ENCODE measurements around the gene ARHGDIB. TPM values are rescaled to one million over a fixed set of nuclear protein-coding genes. Genes with fewer than 3 reads are reported as not detected.

The ARHGDIB gene
- total RNA-seq, 5 donors from 2014 or later (not counting 1 experiment from before 2014, with no cell fraction given): 722 to 938 (median 785) TPM

- Mint-ChIP-seq H3K36me3 (no peaks in the 10 kb centered on the region), H3K4me3 (no peak overlapping the region), H3K27me3 (no peaks in the 10 kb centered on the region), H3K9me3 (no peaks in the 10 kb centered on the region), H3K27ac (peak overlapping the region in 1 of 2 donors; percentile 28), H3K4me1 (peaks cover 49 to 69% (median 57%) of the 10 kb centered on the region in 3 donors)
- no peak overlapping the region for H3K27ac ChIP-seq (ENCODE audit: low read length)
- no peaks in the 10 kb centered on the region for H3K9me3 ChIP-seq
- CTCF ChIA-PET: no interaction called here
- 74% methylated on average over 4 of the region's 4 CpGs for WGBS (ENCODE audit: insufficient coverage)
- H3K27me3 ChIP-seq (replicated peaks in 1 of 2; ENCODE audit: control insufficient read depth in 2 of 2, extremely low read depth in 1 of 2, insufficient read depth in 2 of 2, low read length in 1 of 2): no peaks in the 10 kb centered on the region
- no peak overlapping the region for H3K4me3 ChIP-seq (ENCODE audit: control insufficient read depth in 1 of 2, extremely low read depth in 1 of 2, low read length in 1 of 2)
- no peaks in the 10 kb centered on the region for H3K36me3 ChIP-seq (ENCODE audit: control insufficient read depth in 2 of 2, extremely low read depth in 1 of 2, insufficient read depth in 1 of 2, low read length in 1 of 2)
- H3K4me1 ChIP-seq (ENCODE audit: control insufficient read depth in 1 of 2, extremely low read depth in 1 of 2, insufficient read depth in 2 of 2, low read length in 2 of 2): peaks cover 0 to 2% of the 10 kb centered on the region in 2 experiments
- no peak for ATAC-seq (replicated peaks in 1 of 4)
- DNase-seq: no peak
- POLR2A ChIA-PET: no interaction called here
Observed at GRCh38 chr12:14970473-14970872, 9.1 kb upstream of the ARHGDIB start.

GRCh38 chr12:14968478-14968877 lies 7.1 kb upstream of the ARHGDIB start:
- Mint-ChIP-seq H3K4me1 (peaks cover 55 to 74% (median 67%) of the 10 kb centered on the region in 3 donors), H3K4me3 (no peak overlapping the region), H3K9me3 (peaks cover 0 to 4% (median 0%) of the 10 kb centered on the region in 3 donors), H3K27me3 (no peaks in the 10 kb centered on the region), H3K36me3 (no peaks in the 10 kb centered on the region), H3K27ac (no peak overlapping the region)
- Histone ChIP-seq H3K27me3 (replicated peaks in 1 of 2; ENCODE audit: control insufficient read depth in 2 of 2, extremely low read depth in 1 of 2, insufficient read depth in 2 of 2, low read length in 1 of 2) (no peaks in the 10 kb centered on the region), H3K9me3 (no peaks in the 10 kb centered on the region), H3K36me3 (ENCODE audit: control insufficient read depth in 2 of 2, extremely low read depth in 1 of 2, insufficient read depth in 1 of 2, low read length in 1 of 2) (no peaks in the 10 kb centered on the region), H3K4me3 (ENCODE audit: control insufficient read depth in 1 of 2, extremely low read depth in 1 of 2, low read length in 1 of 2) (no peak overlapping the region), H3K4me1 (ENCODE audit: control insufficient read depth in 1 of 2, extremely low read depth in 1 of 2, insufficient read depth in 2 of 2, low read length in 2 of 2) (peaks cover 10 to 11% of the 10 kb centered on the region in 2 experiments), H3K27ac (ENCODE audit: low read length) (no peak overlapping the region)
- 82% methylated on average over 2 of the region's 3 CpGs for WGBS (ENCODE audit: insufficient coverage)
- ATAC-seq (replicated peaks in 1 of 4): no peak
- POLR2A ChIA-PET: no interaction called here
- CTCF ChIA-PET: interaction anchor here in 1 of 2 donors (1.4 kb wide), 2 partner anchors 9 to 20 kb away, joined by 4 to 5 read pairs; no protein-coding TSS in a partner anchor
- DNase-seq: no peak

DNA sequence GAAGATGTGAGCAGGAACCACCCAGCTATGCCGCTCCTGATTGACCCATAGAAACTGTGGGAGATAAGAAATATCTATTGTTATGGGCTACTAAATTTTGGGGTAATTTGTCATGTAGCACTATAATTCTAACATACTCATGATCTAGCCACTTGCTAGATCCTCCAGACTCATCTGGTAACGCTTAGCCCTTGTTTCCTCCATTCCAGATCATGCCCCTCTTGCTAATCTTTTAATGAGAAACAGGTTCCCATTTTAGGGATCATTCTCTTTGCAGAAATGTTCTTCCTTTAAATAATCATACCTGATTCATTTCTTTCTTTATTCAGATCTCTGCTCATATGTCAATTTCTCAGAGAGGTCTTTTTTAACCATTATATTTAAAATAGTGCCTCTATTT lies 3.8 kb upstream of the ARHGDIB start:
- DNase-seq (no peak), ATAC-seq (replicated peaks in 1 of 4) (no peak)
- H3K9me3 Mint-ChIP-seq: peaks cover 0 to 4% (median 0%) of the 10 kb centered on the region in 3 donors
- no peaks in the 10 kb centered on the region for H3K9me3 ChIP-seq
- no peak overlapping the region for H3K4me3 ChIP-seq (ENCODE audit: control insufficient read depth in 1 of 2, extremely low read depth in 1 of 2, low read length in 1 of 2)
- H3K27ac ChIP-seq (ENCODE audit: low read length): peak overlapping the region; percentile 97
- POLR2A ChIA-PET: interaction anchor here in 1 of 2 donors (0.6 to 1.6 kb wide), 2 partner anchors 20 to 131 kb away, joined by 3 read pairs; no protein-coding TSS in a partner anchor
- H3K4me3 Mint-ChIP-seq: no peak overlapping the region
- H3K27ac Mint-ChIP-seq: peak overlapping the region; percentile 95 to 98
- peaks cover 3% of the 10 kb centered on the region for H3K36me3 Mint-ChIP-seq
- no peaks in the 10 kb centered on the region for H3K27me3 Mint-ChIP-seq
- peaks cover 17 to 26% of the 10 kb centered on the region in 2 experiments for H3K4me1 ChIP-seq (ENCODE audit: control insufficient read depth in 1 of 2, extremely low read depth in 1 of 2, insufficient read depth in 2 of 2, low read length in 2 of 2)
- H3K4me1 Mint-ChIP-seq: peaks cover 61 to 64% (median 62%) of the 10 kb centered on the region in 3 donors
- CTCF ChIA-PET: interaction anchor here (0.6 to 0.9 kb wide), 3 partner anchors 117 to 220 kb away, joined by 3 to 5 read pairs (median 4); no protein-coding TSS in a partner anchor
- 88% methylated on average over 1 of the region's 2 CpGs for WGBS (ENCODE audit: insufficient coverage)
- H3K27me3 ChIP-seq (replicated peaks in 1 of 2; ENCODE audit: control insufficient read depth in 2 of 2, extremely low read depth in 1 of 2, insufficient read depth in 2 of 2, low read length in 1 of 2): no peaks in the 10 kb centered on the region
- no peaks in the 10 kb centered on the region for H3K36me3 ChIP-seq (ENCODE audit: control insufficient read depth in 2 of 2, extremely low read depth in 1 of 2, insufficient read depth in 1 of 2, low read length in 1 of 2)

DNA sequence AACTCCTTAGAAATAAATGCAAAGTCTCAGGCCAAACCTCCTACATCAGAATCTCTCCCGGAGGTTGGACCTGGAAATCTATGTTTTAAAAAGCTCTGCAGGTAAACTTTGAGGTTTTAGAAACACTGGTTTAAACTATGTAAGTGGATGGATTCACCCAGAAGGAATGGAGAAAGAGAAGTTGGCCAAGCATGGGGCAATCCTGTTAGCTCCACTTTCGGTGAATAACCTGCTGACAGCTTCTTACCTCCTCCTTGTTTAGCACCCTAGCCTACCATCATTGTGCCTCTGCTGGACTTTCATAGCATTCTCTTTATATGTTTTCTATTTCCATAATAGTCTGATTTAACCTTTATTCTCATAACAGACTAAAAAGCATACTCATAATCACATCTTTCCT lies 3.0 kb upstream of the ARHGDIB start:
- peaks cover 9% of the 10 kb centered on the region for H3K36me3 Mint-ChIP-seq
- no peak overlapping the region for H3K4me3 ChIP-seq (ENCODE audit: control insufficient read depth in 1 of 2, extremely low read depth in 1 of 2, low read length in 1 of 2)
- H3K27ac ChIP-seq (ENCODE audit: low read length): peak overlapping the region; percentile 97
- H3K4me1 Mint-ChIP-seq: peaks cover 57 to 60% (median 60%) of the 10 kb centered on the region in 3 donors
- no peak overlapping the region for H3K4me3 Mint-ChIP-seq
- no peaks in the 10 kb centered on the region for H3K36me3 ChIP-seq (ENCODE audit: control insufficient read depth in 2 of 2, extremely low read depth in 1 of 2, insufficient read depth in 1 of 2, low read length in 1 of 2)
- H3K27me3 ChIP-seq (replicated peaks in 1 of 2; ENCODE audit: control insufficient read depth in 2 of 2, extremely low read depth in 1 of 2, insufficient read depth in 2 of 2, low read length in 1 of 2): no peaks in the 10 kb centered on the region
- no CpG with 5 or more reads among the region's 2 CpGs for WGBS (ENCODE audit: insufficient coverage)
- DNase-seq (no peak), ATAC-seq (replicated peaks in 1 of 4) (no peak)
- ChIA-PET POLR2A (no interaction called here), CTCF (interaction anchor here (0.6 to 0.9 kb wide), 3 partner anchors 23 to 116 kb away, joined by 3 read pairs; no protein-coding TSS in a partner anchor)
- peak overlapping the region; percentile 95 to 98 for H3K27ac Mint-ChIP-seq
- H3K27me3 Mint-ChIP-seq: no peaks in the 10 kb centered on the region
- peaks cover 0 to 4% (median 0%) of the 10 kb centered on the region in 3 donors for H3K9me3 Mint-ChIP-seq
- H3K9me3 ChIP-seq: no peaks in the 10 kb centered on the region
- H3K4me1 ChIP-seq (ENCODE audit: control insufficient read depth in 1 of 2, extremely low read depth in 1 of 2, insufficient read depth in 2 of 2, low read length in 2 of 2): peaks cover 17 to 28% of the 10 kb centered on the region in 2 experiments

- ChIA-PET POLR2A (interaction anchor here (1.0 to 2.2 kb wide), 2 partner anchors 28 to 160 kb away, joined by 3 to 8 read pairs; partner anchors contain the start of genes C12orf60 (in 1 of the 2) and WBP11 (in 1 of the 2)), CTCF (interaction anchor here (0.9 to 3.2 kb wide), 2 partner anchors 23 to 33 kb away, joined by 3 to 18 read pairs; no protein-coding TSS in a partner anchor)
- H3K27me3 Mint-ChIP-seq: no peaks in the 10 kb centered on the region
- peaks cover 17% of the 10 kb centered on the region for H3K36me3 Mint-ChIP-seq
- no peaks in the 10 kb centered on the region for H3K9me3 ChIP-seq
- no peak overlapping the region for H3K4me3 ChIP-seq (ENCODE audit: control insufficient read depth in 1 of 2, extremely low read depth in 1 of 2, low read length in 1 of 2)
- ATAC-seq (replicated peaks in 1 of 4): no peak
- H3K9me3 Mint-ChIP-seq: peaks cover 0 to 4% (median 0%) of the 10 kb centered on the region in 3 donors
- peak overlapping the region; percentile 97 for H3K27ac ChIP-seq (ENCODE audit: low read length)
- peaks cover 52 to 64% (median 60%) of the 10 kb centered on the region in 3 donors for H3K4me1 Mint-ChIP-seq
- WGBS (ENCODE audit: insufficient coverage): 86% methylated on average over 7 of the region's 7 CpGs
- peaks cover 20 to 29% of the 10 kb centered on the region in 2 experiments for H3K4me1 ChIP-seq (ENCODE audit: control insufficient read depth in 1 of 2, extremely low read depth in 1 of 2, insufficient read depth in 2 of 2, low read length in 2 of 2)
- DNase-seq: no peak
- no peaks in the 10 kb centered on the region for H3K27me3 ChIP-seq (replicated peaks in 1 of 2; ENCODE audit: control insufficient read depth in 2 of 2, extremely low read depth in 1 of 2, insufficient read depth in 2 of 2, low read length in 1 of 2)
- peak overlapping the region; percentile 95 to 98 for H3K27ac Mint-ChIP-seq
- H3K36me3 ChIP-seq (ENCODE audit: control insufficient read depth in 2 of 2, extremely low read depth in 1 of 2, insufficient read depth in 1 of 2, low read length in 1 of 2): no peaks in the 10 kb centered on the region
- H3K4me3 Mint-ChIP-seq: peak overlapping the region in 1 of 3 donors; percentile 97
Observed at GRCh38 chr12:14963520-14963919, 2.1 kb upstream of the ARHGDIB start.

DNA sequence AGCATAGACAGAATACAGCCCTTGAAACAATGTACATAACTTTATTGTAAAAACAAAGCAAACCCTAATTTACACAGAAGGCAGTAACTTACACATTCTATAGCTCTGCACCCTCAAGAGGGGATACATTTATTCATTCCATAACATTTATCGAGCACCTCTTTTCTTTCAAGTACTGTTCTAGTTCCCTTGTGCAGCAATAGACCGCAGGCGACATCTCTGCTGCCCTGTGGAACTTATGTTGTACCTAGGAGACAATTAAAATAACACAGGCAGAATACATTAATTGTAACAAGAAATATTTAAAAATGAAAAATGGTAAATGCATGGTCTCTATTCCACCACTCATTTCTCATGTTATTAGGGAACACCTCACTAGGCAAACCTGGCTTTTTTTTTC lies 1.4 kb upstream of the ARHGDIB start:
- WGBS (ENCODE audit: insufficient coverage): no CpG with 5 or more reads among the region's 3 CpGs
- DNase-seq: no peak
- CTCF ChIA-PET: interaction anchor here (0.6 to 3.2 kb wide), 2 partner anchors 33 to 741 kb away, joined by 4 to 18 read pairs; no protein-coding TSS in a partner anchor
- Mint-ChIP-seq H3K27ac (peak overlapping the region; percentile 95 to 98), H3K4me3 (peak overlapping the region; percentile 32 to 98 (median 97)), H3K9me3 (peaks cover 0 to 4% (median 0%) of the 10 kb centered on the region in 3 donors), H3K4me1 (peaks cover 55 to 69% (median 63%) of the 10 kb centered on the region in 3 donors), H3K36me3 (peaks cover 23% of the 10 kb centered on the region), H3K27me3 (no peaks in the 10 kb centered on the region)
- peaks cover 24 to 31% of the 10 kb centered on the region in 2 experiments for H3K4me1 ChIP-seq (ENCODE audit: control insufficient read depth in 1 of 2, extremely low read depth in 1 of 2, insufficient read depth in 2 of 2, low read length in 2 of 2)
- no peak overlapping the region for H3K4me3 ChIP-seq (ENCODE audit: control insufficient read depth in 1 of 2, extremely low read depth in 1 of 2, low read length in 1 of 2)
- peak overlapping the region; percentile 97 for H3K27ac ChIP-seq (ENCODE audit: low read length)
- no peaks in the 10 kb centered on the region for H3K27me3 ChIP-seq (replicated peaks in 1 of 2; ENCODE audit: control insufficient read depth in 2 of 2, extremely low read depth in 1 of 2, insufficient read depth in 2 of 2, low read length in 1 of 2)
- H3K36me3 ChIP-seq (ENCODE audit: control insufficient read depth in 2 of 2, extremely low read depth in 1 of 2, insufficient read depth in 1 of 2, low read length in 1 of 2): peaks cover 0 to 2% of the 10 kb centered on the region in 2 donors
- H3K9me3 ChIP-seq: no peaks in the 10 kb centered on the region
- POLR2A ChIA-PET: interaction anchor here (0.6 to 2.9 kb wide), 6 partner anchors 11 to 192 kb away, joined by 3 to 22 read pairs (median 9); partner anchors contain the start of genes C12orf60 (in 1 of the 2) and WBP11 (in 1 of the 2)
- ATAC-seq (replicated peaks in 1 of 4): no peak

All from T-cell (primary cell).